GM23338 (cell line): ENCODE data around the gene RXYLT1. TPM values are rescaled to one million over a fixed set of nuclear protein-coding genes. Genes with fewer than 3 reads are reported as not detected.

ENCODE experiments used
- ATAC-seq: fragments of 200-7000 bp; cut with Tn5 transposase; 3 replicates; pipeline ENCODE4 v1.9.1; 2020
- DNase-seq: peaks from one replicate; pipeline ENCODE4 v3.0.0-alpha.2; 2015; ENCODE audit warnings: low spot score
- H2AFZ ChIP-seq: fragments of 200-600 bp; sonication (generic); 2 replicates; pipeline ENCODE4 v1.8.0; 2016; ENCODE audit warnings: antibody characterized with exemption, mild to moderate bottlenecking, moderate library complexity
- H3F3A ChIP-seq: fragments of 200-600 bp; sonication (generic); replicated peaks from 2 replicates; pipeline ENCODE4 v1.8.0; 2017; ENCODE audit warnings: antibody characterized with exemption, mixed run types, low read depth
- H3K27ac ChIP-seq: fragments of 200-600 bp; sonication (generic); 2 replicates; pipeline ENCODE4 v1.6.1; 2016; ENCODE audit warnings: low read depth
- H3K27me3 ChIP-seq: fragments of 200-600 bp; sonication (generic); 2 replicates; pipeline ENCODE4 v1.8.0; 2016; ENCODE audit warnings: mild to moderate bottlenecking, mixed run types, moderate library complexity; ENCODE audit not compliant: insufficient read depth
- H3K36me3 ChIP-seq: fragments of 200-600 bp; sonication (generic); 2 replicates; pipeline ENCODE4 v1.8.0; 2016; ENCODE audit warnings: mild to moderate bottlenecking; ENCODE audit not compliant: insufficient read depth
- H3K4me1 ChIP-seq: fragments of 200-600 bp; sonication (generic); 2 replicates; pipeline ENCODE4 v1.8.0; 2016; ENCODE audit warnings: mild to moderate bottlenecking, moderate library complexity; ENCODE audit not compliant: insufficient read depth
- H3K4me2 ChIP-seq: fragments of 200-600 bp; sonication (generic); 2 replicates; pipeline ENCODE4 v1.7.1; 2017; ENCODE audit warnings: mixed run types
- H3K4me3 ChIP-seq: fragments of 200-600 bp; sonication (generic); 2 replicates; pipeline ENCODE4 v1.6.1; 2016; ENCODE audit warnings: mixed run types
- H3K79me2 ChIP-seq: fragments of 200-600 bp; sonication (generic); replicated peaks from 2 replicates; pipeline ENCODE4 v1.8.0; 2017; ENCODE audit warnings: mild to moderate bottlenecking; ENCODE audit not compliant: insufficient read depth
- H3K9me2 ChIP-seq: fragments of 200-600 bp; sonication (generic); 2 replicates; pipeline ENCODE4 v1.8.0; 2017; ENCODE audit not compliant: insufficient read depth
- H4K20me1 ChIP-seq: fragments of 200-600 bp; sonication (generic); replicated peaks from 2 replicates; pipeline ENCODE4 v1.8.0; 2017; ENCODE audit warnings: mild to moderate bottlenecking; ENCODE audit not compliant: insufficient read depth
- H3K27ac Mint-ChIP-seq: 2 replicates; pipeline ENCODE4 v1.8.0; 2020; ENCODE audit warnings: inconsistent platforms, mild to moderate bottlenecking, moderate library complexity, mixed read lengths
- H3K27me3 Mint-ChIP-seq: 3 replicates; pipeline ENCODE4 v1.8.0; 2022; ENCODE audit warnings: low read depth, mild to moderate bottlenecking, moderate library complexity, mixed read lengths, inconsistent platforms; ENCODE audit not compliant: insufficient read depth, poor library complexity
- H3K36me3 Mint-ChIP-seq: 3 replicates; pipeline ENCODE4 v1.8.0; 2021; ENCODE audit warnings: low read depth, mild to moderate bottlenecking, inconsistent platforms, moderate library complexity, mixed read lengths
- H3K4me1 Mint-ChIP-seq: 3 replicates; pipeline ENCODE4 v1.8.0; 2020; ENCODE audit warnings: mild to moderate bottlenecking, inconsistent platforms, mixed read lengths
- H3K4me3 Mint-ChIP-seq: 3 replicates; pipeline ENCODE4 v1.8.0; 2021; ENCODE audit warnings: moderate library complexity, mild to moderate bottlenecking, inconsistent platforms, mixed read lengths
- H3K9me3 Mint-ChIP-seq: 3 replicates; pipeline ENCODE4 v1.8.0; 2020; ENCODE audit warnings: moderate library complexity, mild to moderate bottlenecking, inconsistent platforms, mixed read lengths
- CREB1 ChIP-seq: fragments of 250-450 bp; sonication (Bioruptor Pico); IDR thresholded peaks from 2 replicates; pipeline ENCODE4 v1.5.0; 2020; ENCODE audit warnings: low read depth, mild to moderate bottlenecking, moderate library complexity
- EZH2 ChIP-seq: fragments of 200-600 bp; sonication (generic); IDR thresholded peaks from one replicate; pipeline ENCODE4 v1.8.0; 2017; ENCODE audit warnings: antibody characterized with exemption, mild to moderate bottlenecking, low read depth; ENCODE audit not compliant: unreplicated experiment
- EZH2phosphoT487 ChIP-seq: fragments of 200-600 bp; sonication (generic); IDR thresholded peaks from one replicate; pipeline ENCODE4 v1.8.1; 2018; ENCODE audit warnings: antibody characterized with exemption; ENCODE audit not compliant: unreplicated experiment
- NANOG ChIP-seq: IDR thresholded peaks from 2 replicates; pipeline ENCODE4 v1.6.1; 2016; ENCODE audit warnings: antibody characterized with exemption, borderline replicate concordance
- POLR2AphosphoS5 ChIP-seq: IDR thresholded peaks from 2 replicates; pipeline ENCODE4 v1.6.1; 2016; ENCODE audit warnings: antibody characterized with exemption, low read depth
- polyA plus RNA-seq: library from polyadenylated mRNA; unstranded; fragments of >200 nt; fragmentation: Nextera tagmentation; extraction: Ambion mirVana; gene quantifications from 2 replicates; pipeline ENCODE4 v1.2.1, GENCODE V29; 2016
- total RNA-seq: library from RNA; depleted of rRNA; stranded (reverse); fragments of >200 nt; shearing (Covaris generic); gene quantifications from 2 replicates; pipeline ENCODE4 v1.2.3, GENCODE V29; 2014
- TF ChIP-seq, protein P1 (sequence below): IDR thresholded peaks from 2 replicates; pipeline ENCODE4 v1.6.1; 2016; ENCODE audit warnings: antibody characterized with exemption
- TF ChIP-seq, protein P2 (sequence below): fragments of 250-450 bp; sonication (Bioruptor Pico); IDR thresholded peaks from 2 replicates; pipeline ENCODE4 v1.5.0; 2020; ENCODE audit warnings: mild to moderate bottlenecking, moderate library complexity
- TF ChIP-seq, protein P3 (sequence below): IDR thresholded peaks from one replicate; pipeline ENCODE4 v1.6.1; 2018; ENCODE audit warnings: antibody characterized with exemption; ENCODE audit not compliant: unreplicated experiment

RXYLT1 gene
- total and polyA plus RNA-seq, 2 experiments from 2014 or later: 10.1 to 11.1 TPM

DNA sequence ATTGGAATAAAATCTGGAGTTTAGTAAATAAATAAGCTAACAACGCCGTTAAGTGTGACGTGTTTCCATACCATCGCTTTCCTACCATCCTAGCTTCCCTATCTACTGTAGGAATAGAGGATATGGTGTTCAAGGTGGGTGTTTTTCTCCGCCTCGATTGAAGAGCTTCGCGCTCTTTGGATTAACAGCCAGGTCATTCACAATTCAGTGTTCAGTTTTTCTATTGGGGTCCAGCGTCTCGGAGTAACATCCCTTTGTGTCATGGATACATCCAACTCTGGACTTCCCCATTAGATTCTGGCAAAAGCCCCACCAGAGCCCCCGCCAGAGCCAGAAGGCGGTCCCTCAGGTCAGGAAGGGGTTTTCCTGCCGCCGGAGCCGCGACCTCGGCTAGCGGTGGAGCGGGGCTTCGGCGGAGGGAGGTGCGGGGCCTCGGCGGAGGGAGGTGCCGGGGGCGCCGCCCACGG, 63.6 kb downstream of the RXYLT1 start:
- peaks cover 20% of the 10 kb centered on the region for H3K4me1 Mint-ChIP-seq
- H3K79me2 ChIP-seq: peaks cover 35% of the 10 kb centered on the region
- DNase-seq (no peak), ATAC-seq (no peak)
- H3K4me3 Mint-ChIP-seq: peak overlapping the region; percentile 81
- no peaks in the 10 kb centered on the region; the same call in 2 of the 3 replicates for H3K9me3 Mint-ChIP-seq
- H3K4me1 ChIP-seq: peaks cover 16% of the 10 kb centered on the region
- peaks cover 4% of the 10 kb centered on the region for H4K20me1 ChIP-seq
- H3K27me3 ChIP-seq: peaks cover 20% of the 10 kb centered on the region
- 0 out of 2 replicates have a peak overlapping the region, but pooled peaks have one; percentile 36 for H3K27ac ChIP-seq
- no peaks in the 10 kb centered on the region for H3K36me3 ChIP-seq
- no peaks in the 10 kb centered on the region for H3K9me2 ChIP-seq
- peak overlapping the region; percentile 99 for H3K4me3 ChIP-seq
- peaks cover 2% of the 10 kb centered on the region; the same call in 1 of the 3 replicates for H3K36me3 Mint-ChIP-seq
- no peak overlapping the region for H3K27ac Mint-ChIP-seq
- H2AFZ ChIP-seq: peak overlapping the region; percentile 97
- H3K4me2 ChIP-seq: peak overlapping the region; percentile 100
- H3F3A ChIP-seq: 0 out of 2 replicates have a peak, but pooled peaks cover 7% of the 10 kb centered on the region
- peaks cover 10% of the 10 kb centered on the region for H3K27me3 Mint-ChIP-seq
- TF ChIP-seq NANOG (no peak), POLR2AphosphoS5 (peak; percentile 49)

DNA sequence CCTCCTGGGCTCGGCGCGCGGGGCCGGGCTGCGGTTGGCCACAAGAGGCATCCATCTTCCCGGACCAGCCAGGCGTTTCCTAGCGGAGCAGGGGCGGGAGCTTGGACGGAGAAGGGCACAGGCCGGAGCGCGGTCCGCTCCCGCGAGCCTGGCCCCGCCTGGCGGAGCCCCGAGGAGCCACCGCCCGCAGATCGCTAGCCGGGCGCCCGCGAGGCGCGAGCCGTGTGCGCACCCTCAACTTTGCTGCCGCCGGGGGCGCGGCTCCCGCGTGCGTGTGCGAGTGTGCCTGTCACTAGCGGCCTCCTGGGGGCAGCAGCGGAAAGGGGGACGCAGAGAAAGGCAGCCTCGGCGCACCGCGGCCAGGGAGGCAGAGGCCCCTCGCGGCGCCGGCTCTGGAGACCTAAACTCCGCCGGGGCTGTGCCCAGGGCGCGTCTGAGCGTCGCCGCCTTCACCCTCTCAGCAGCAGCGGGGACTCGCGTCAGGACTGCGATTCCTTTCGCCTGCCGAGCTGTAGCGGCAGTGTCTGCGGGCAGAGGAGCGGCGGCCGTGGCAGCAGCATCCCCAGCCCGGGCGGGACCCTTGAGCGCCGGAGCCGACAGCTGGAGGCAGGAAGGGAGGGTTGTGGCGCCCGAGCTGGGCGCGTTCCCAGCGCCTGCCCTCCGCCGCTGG, 64.1 kb downstream of the RXYLT1 start:
- no peak overlapping the region for H3K27ac Mint-ChIP-seq
- no peak overlapping the region for H3K27ac ChIP-seq
- H3K36me3 Mint-ChIP-seq: peaks cover 2% of the 10 kb centered on the region; the same call in 1 of the 3 replicates
- peaks cover 4% of the 10 kb centered on the region for H4K20me1 ChIP-seq
- peaks cover 20% of the 10 kb centered on the region for H3K27me3 ChIP-seq
- peaks cover 20% of the 10 kb centered on the region for H3K4me1 Mint-ChIP-seq
- H3K79me2 ChIP-seq: peaks cover 40% of the 10 kb centered on the region
- peak; percentile 87 for ATAC-seq
- peak overlapping the region; percentile 100 for H2AFZ ChIP-seq
- 0 out of 2 replicates have a peak, but pooled peaks cover 7% of the 10 kb centered on the region for H3F3A ChIP-seq
- peaks cover 16% of the 10 kb centered on the region for H3K4me1 ChIP-seq
- peak overlapping the region; percentile 81; the same call in 2 of the 3 replicates for H3K4me3 Mint-ChIP-seq
- no peaks in the 10 kb centered on the region for H3K9me2 ChIP-seq
- H3K36me3 ChIP-seq: no peaks in the 10 kb centered on the region
- H3K4me2 ChIP-seq: peak overlapping the region; percentile 100
- H3K4me3 ChIP-seq: peak overlapping the region; percentile 99
- H3K27me3 Mint-ChIP-seq: peaks cover 10% of the 10 kb centered on the region
- peak; percentile 95 for DNase-seq
- H3K9me3 Mint-ChIP-seq: no peaks in the 10 kb centered on the region; the same call in 2 of the 3 replicates
- no peak; the same call in 1 of the 2 replicates for TF ChIP-seq POLR2AphosphoS5
- peak; percentile 35; the same call in 1 of the 2 replicates for TF ChIP-seq CREB1
- TF ChIP-seq, protein P1, sequence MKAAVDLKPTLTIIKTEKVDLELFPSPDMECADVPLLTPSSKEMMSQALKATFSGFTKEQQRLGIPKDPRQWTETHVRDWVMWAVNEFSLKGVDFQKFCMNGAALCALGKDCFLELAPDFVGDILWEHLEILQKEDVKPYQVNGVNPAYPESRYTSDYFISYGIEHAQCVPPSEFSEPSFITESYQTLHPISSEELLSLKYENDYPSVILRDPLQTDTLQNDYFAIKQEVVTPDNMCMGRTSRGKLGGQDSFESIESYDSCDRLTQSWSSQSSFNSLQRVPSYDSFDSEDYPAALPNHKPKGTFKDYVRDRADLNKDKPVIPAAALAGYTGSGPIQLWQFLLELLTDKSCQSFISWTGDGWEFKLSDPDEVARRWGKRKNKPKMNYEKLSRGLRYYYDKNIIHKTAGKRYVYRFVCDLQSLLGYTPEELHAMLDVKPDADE: no peak
- TF ChIP-seq EZH2: no peak
- TF ChIP-seq, protein P2, sequence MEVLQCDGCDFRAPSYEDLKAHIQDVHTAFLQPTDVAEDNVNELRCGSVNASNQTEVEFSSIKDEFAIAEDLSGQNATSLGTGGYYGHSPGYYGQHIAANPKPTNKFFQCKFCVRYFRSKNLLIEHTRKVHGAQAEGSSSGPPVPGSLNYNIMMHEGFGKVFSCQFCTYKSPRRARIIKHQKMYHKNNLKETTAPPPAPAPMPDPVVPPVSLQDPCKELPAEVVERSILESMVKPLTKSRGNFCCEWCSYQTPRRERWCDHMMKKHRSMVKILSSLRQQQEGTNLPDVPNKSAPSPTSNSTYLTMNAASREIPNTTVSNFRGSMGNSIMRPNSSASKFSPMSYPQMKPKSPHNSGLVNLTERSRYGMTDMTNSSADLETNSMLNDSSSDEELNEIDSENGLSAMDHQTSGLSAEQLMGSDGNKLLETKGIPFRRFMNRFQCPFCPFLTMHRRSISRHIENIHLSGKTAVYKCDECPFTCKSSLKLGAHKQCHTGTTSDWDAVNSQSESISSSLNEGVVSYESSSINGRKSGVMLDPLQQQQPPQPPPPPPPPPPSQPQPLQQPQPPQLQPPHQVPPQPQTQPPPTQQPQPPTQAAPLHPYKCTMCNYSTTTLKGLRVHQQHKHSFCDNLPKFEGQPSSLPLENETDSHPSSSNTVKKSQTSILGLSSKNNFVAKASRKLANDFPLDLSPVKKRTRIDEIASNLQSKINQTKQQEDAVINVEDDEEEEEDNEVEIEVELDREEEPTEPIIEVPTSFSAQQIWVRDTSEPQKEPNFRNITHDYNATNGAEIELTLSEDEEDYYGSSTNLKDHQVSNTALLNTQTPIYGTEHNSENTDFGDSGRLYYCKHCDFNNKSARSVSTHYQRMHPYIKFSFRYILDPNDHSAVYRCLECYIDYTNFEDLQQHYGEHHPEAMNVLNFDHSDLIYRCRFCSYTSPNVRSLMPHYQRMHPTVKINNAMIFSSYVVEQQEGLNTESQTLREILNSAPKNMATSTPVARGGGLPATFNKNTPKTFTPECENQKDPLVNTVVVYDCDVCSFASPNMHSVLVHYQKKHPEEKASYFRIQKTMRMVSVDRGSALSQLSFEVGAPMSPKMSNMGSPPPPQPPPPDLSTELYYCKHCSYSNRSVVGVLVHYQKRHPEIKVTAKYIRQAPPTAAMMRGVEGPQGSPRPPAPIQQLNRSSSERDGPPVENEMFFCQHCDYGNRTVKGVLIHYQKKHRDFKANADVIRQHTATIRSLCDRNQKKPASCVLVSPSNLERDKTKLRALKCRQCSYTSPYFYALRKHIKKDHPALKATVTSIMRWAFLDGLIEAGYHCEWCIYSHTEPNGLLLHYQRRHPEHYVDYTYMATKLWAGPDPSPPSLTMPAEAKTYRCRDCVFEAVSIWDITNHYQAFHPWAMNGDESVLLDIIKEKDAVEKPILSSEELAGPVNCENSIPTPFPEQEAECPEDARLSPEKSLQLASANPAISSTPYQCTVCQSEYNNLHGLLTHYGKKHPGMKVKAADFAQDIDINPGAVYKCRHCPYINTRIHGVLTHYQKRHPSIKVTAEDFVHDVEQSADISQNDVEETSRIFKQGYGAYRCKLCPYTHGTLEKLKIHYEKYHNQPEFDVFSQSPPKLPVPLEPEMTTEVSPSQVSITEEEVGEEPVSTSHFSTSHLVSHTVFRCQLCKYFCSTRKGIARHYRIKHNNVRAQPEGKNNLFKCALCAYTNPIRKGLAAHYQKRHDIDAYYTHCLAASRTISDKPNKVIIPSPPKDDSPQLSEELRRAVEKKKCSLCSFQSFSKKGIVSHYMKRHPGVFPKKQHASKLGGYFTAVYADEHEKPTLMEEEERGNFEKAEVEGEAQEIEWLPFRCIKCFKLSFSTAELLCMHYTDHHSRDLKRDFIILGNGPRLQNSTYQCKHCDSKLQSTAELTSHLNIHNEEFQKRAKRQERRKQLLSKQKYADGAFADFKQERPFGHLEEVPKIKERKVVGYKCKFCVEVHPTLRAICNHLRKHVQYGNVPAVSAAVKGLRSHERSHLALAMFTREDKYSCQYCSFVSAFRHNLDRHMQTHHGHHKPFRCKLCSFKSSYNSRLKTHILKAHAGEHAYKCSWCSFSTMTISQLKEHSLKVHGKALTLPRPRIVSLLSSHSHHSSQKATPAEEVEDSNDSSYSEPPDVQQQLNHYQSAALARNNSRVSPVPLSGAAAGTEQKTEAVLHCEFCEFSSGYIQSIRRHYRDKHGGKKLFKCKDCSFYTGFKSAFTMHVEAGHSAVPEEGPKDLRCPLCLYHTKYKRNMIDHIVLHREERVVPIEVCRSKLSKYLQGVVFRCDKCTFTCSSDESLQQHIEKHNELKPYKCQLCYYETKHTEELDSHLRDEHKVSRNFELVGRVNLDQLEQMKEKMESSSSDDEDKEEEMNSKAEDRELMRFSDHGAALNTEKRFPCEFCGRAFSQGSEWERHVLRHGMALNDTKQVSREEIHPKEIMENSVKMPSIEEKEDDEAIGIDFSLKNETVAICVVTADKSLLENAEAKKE (CRISPR knock-in tag): no peak
- TF ChIP-seq EZH2phosphoT487: no peak
- TF ChIP-seq, protein P3, sequence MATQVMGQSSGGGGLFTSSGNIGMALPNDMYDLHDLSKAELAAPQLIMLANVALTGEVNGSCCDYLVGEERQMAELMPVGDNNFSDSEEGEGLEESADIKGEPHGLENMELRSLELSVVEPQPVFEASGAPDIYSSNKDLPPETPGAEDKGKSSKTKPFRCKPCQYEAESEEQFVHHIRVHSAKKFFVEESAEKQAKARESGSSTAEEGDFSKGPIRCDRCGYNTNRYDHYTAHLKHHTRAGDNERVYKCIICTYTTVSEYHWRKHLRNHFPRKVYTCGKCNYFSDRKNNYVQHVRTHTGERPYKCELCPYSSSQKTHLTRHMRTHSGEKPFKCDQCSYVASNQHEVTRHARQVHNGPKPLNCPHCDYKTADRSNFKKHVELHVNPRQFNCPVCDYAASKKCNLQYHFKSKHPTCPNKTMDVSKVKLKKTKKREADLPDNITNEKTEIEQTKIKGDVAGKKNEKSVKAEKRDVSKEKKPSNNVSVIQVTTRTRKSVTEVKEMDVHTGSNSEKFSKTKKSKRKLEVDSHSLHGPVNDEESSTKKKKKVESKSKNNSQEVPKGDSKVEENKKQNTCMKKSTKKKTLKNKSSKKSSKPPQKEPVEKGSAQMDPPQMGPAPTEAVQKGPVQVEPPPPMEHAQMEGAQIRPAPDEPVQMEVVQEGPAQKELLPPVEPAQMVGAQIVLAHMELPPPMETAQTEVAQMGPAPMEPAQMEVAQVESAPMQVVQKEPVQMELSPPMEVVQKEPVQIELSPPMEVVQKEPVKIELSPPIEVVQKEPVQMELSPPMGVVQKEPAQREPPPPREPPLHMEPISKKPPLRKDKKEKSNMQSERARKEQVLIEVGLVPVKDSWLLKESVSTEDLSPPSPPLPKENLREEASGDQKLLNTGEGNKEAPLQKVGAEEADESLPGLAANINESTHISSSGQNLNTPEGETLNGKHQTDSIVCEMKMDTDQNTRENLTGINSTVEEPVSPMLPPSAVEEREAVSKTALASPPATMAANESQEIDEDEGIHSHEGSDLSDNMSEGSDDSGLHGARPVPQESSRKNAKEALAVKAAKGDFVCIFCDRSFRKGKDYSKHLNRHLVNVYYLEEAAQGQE: no peak
